BLaER1 (cell line): ENCODE measurements around the gene LGR4.

Experiments used
- H3K27ac ChIP-seq: shearing (Covaris generic); formaldehyde crosslinking; 2 replicates; pipeline ENCODE4 v1.8.1; 2022
- H3K27me3 ChIP-seq: shearing (Covaris generic); formaldehyde crosslinking; 2 replicates; pipeline ENCODE4 v1.8.1; 2022
- H3K36me3 ChIP-seq: shearing (Covaris generic); formaldehyde crosslinking; 2 replicates; pipeline ENCODE4 v1.8.1; 2022
- H3K4me1 ChIP-seq: shearing (Covaris generic); formaldehyde crosslinking; 2 replicates; pipeline ENCODE4 v1.8.1; 2022
- H3K4me2 ChIP-seq: shearing (Covaris generic); formaldehyde crosslinking; 2 replicates; pipeline ENCODE4 v1.8.1; 2022
- H3K4me3 ChIP-seq: shearing (Covaris generic); formaldehyde crosslinking; 2 replicates; pipeline ENCODE4 v1.8.1; 2022
- H3K9ac ChIP-seq: shearing (Covaris generic); formaldehyde crosslinking; 2 replicates; pipeline ENCODE4 v1.8.1; 2022
- H3K9me3 ChIP-seq: shearing (Covaris generic); formaldehyde crosslinking; 2 replicates; pipeline ENCODE4 v1.8.1; 2022
- H4K20me1 ChIP-seq: shearing (Covaris generic); formaldehyde crosslinking; 2 replicates; pipeline ENCODE4 v1.8.1; 2022
- Cebpa-rat ChIP-seq: shearing (Covaris generic); IDR thresholded peaks from 2 replicates; pipeline ENCODE4 v1.8.1; 2022

The LGR4 gene

GRCh38 chr11:27397624-27398399 is 74.8 kb downstream of the LGR4 start:
- no peaks in the 10 kb centered on the region for H3K27me3 ChIP-seq
- H3K36me3 ChIP-seq = no peaks in the 10 kb centered on the region
- H3K4me2 ChIP-seq = no peak overlapping the region
- no peak overlapping the region for H3K27ac ChIP-seq
- no peaks in the 10 kb centered on the region for H3K9me3 ChIP-seq
- TF ChIP-seq Cebpa-rat = no peak
- no peaks in the 10 kb centered on the region for H4K20me1 ChIP-seq
- H3K9ac ChIP-seq = no peak overlapping the region
- H3K4me3 ChIP-seq = no peak overlapping the region
- no peaks in the 10 kb centered on the region for H3K4me1 ChIP-seq

GRCh38 chr11:27396259-27396839 is 76.2 kb downstream of the LGR4 start:
- Histone ChIP-seq H3K36me3 (no peaks in the 10 kb centered on the region), H3K27ac (no peak overlapping the region), H3K9me3 (no peaks in the 10 kb centered on the region), H3K27me3 (no peaks in the 10 kb centered on the region), H3K4me2 (no peak overlapping the region), H3K9ac (no peak overlapping the region), H3K4me1 (no peaks in the 10 kb centered on the region), H3K4me3 (no peak overlapping the region), H4K20me1 (no peaks in the 10 kb centered on the region)
- TF ChIP-seq Cebpa-rat = no peak

- H3K4me2 ChIP-seq = no peak overlapping the region
- no peaks in the 10 kb centered on the region for H3K9me3 ChIP-seq
- no peaks in the 10 kb centered on the region for H4K20me1 ChIP-seq
- H3K36me3 ChIP-seq = no peaks in the 10 kb centered on the region
- H3K9ac ChIP-seq = no peak overlapping the region
- H3K4me3 ChIP-seq = no peak overlapping the region
- no peaks in the 10 kb centered on the region for H3K4me1 ChIP-seq
- no peak overlapping the region for H3K27ac ChIP-seq
- H3K27me3 ChIP-seq = no peaks in the 10 kb centered on the region
- no peak for TF ChIP-seq Cebpa-rat
These were observed 76.9 kb downstream of the LGR4 start for GRCh38 chr11:27395556-27396258.

GRCh38 chr11:27394781-27395228 is 77.8 kb downstream of the LGR4 start:
- Histone ChIP-seq H3K9ac (no peak overlapping the region), H3K36me3 (no peaks in the 10 kb centered on the region), H3K27me3 (no peaks in the 10 kb centered on the region), H3K4me3 (no peak overlapping the region), H3K4me2 (no peak overlapping the region), H3K27ac (no peak overlapping the region), H3K9me3 (no peaks in the 10 kb centered on the region), H4K20me1 (no peaks in the 10 kb centered on the region), H3K4me1 (no peaks in the 10 kb centered on the region)
- TF ChIP-seq Cebpa-rat = no peak

DNA sequence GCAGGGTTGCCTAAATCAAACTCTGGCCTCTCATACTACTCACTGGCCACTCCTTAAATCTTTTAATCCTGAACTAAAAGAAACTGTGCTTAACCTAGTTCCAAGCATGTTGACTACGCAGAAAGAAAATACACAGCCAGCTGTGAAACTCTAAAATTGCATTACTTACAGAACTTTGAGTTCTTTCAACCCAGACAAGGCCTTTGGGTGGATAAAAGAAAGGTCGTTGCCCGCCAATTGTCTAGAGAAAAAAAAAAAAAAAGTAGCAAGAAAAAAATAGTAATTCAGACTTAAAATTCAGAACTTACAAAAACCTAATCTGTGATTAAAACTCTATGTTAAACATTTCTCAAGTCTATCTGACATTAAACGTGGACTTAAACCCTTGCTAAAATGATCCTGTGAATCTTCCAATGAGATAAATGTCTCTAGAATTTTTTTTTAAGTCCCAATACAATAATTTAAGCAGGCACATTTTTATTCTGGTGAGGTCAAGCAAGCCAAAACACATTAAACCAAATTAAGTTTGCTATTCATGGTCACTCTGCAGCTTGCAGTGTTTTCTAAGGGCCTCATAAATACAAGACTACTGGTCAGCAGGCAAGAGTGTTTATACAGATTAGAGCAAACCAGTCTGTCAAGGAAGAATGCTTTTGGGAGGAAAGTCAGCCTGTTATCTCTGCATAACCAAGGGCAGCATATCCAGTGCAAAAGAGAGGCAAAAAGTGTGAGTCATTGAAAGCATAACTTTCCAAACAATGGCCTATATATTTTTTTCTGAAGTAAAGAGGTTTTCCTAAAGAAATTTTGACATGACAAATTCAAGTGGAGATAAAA is 80.1 kb downstream of the LGR4 start:
- Histone ChIP-seq H3K9ac (no peak overlapping the region), H3K27ac (no peak overlapping the region), H3K4me2 (no peak overlapping the region), H3K9me3 (no peaks in the 10 kb centered on the region), H3K36me3 (no peaks in the 10 kb centered on the region), H3K4me3 (no peak overlapping the region), H4K20me1 (no peaks in the 10 kb centered on the region), H3K27me3 (no peaks in the 10 kb centered on the region), H3K4me1 (no peaks in the 10 kb centered on the region)
- TF ChIP-seq Cebpa-rat = no peak

DNA sequence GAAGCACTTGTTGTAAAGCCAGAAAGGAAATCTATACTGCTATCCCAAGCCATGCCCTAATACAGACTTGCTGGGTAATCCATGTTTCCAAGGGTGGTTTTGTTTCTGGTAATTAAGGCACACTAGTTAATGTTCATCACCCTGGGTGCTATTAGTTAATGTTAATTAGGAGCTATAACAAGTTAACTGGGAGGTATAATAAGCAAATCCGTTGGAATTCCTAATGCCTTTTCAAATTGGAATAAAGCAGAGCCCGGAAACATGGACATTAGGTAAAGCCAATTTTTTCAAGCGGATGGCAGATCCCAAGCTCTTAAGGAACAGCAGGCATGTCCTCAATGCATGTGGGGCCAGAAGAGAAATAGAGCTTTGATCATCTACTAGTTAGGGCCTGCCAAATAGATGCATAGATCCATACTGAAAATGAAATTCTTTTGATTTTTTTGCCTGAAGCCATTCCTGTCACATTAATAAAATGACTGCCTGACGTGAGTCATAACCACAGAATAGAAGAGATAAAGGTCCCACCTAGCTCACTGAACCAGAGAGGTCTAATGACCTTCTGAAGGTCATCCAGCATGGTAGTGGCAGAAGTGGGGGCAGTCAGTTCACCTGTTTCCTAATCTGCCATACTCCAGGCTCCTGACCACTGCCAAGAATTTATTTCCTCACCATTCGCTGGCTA is 81.1 kb downstream of the LGR4 start:
- Histone ChIP-seq H3K4me3 (no peak overlapping the region), H3K9me3 (no peaks in the 10 kb centered on the region), H3K4me2 (no peak overlapping the region), H3K36me3 (no peaks in the 10 kb centered on the region), H4K20me1 (no peaks in the 10 kb centered on the region), H3K27me3 (no peaks in the 10 kb centered on the region), H3K4me1 (no peaks in the 10 kb centered on the region), H3K9ac (no peak overlapping the region), H3K27ac (no peak overlapping the region)
- no peak for TF ChIP-seq Cebpa-rat

- Histone ChIP-seq H4K20me1 (no peaks in the 10 kb centered on the region), H3K9me3 (no peaks in the 10 kb centered on the region), H3K27me3 (no peaks in the 10 kb centered on the region), H3K4me2 (no peak overlapping the region), H3K4me3 (no peak overlapping the region), H3K27ac (no peak overlapping the region), H3K4me1 (no peaks in the 10 kb centered on the region), H3K36me3 (no peaks in the 10 kb centered on the region), H3K9ac (no peak overlapping the region)
- no peak for TF ChIP-seq Cebpa-rat
These were observed 82.0 kb downstream of the LGR4 start for GRCh38 chr11:27390318-27391295.

DNA sequence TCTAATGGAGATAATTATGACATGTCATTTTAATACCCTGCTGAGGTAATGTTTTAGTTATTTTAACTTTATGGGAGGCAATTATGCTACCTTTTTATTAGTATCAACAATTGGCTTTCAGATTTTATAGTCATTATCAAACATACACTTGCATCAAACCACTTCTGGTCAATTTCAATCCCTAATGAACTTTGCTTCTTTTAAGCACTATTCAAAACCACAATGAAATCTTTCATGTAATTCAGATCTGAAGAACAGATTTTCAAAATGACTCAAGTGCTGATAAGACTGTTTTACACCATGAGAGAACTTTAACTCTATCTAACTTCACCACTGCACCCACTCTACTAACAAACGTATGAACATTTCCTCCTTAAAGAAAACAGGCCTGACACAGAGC is 83.7 kb downstream of the LGR4 start:
- Histone ChIP-seq H3K27ac (no peak overlapping the region), H4K20me1 (no peaks in the 10 kb centered on the region), H3K36me3 (no peaks in the 10 kb centered on the region), H3K4me2 (no peak overlapping the region), H3K9me3 (no peaks in the 10 kb centered on the region), H3K9ac (no peak overlapping the region), H3K4me3 (no peak overlapping the region), H3K4me1 (peaks cover 17% of the 10 kb centered on the region), H3K27me3 (no peaks in the 10 kb centered on the region)
- no peak for TF ChIP-seq Cebpa-rat
